Endothelial cell of umbilical vein (primary cell): ENCODE measurements around the gene CD37. TPM values are rescaled to one million over a fixed set of nuclear protein-coding genes. Genes with fewer than 3 reads are reported as not detected.

ENCODE experiments used
- BruUV-seq: library from RNA; stranded (reverse); fragments of 400-500 nt; replicated peaks from 2 replicates; lab custom pipeline; 2021; lab: Mats Ljungman, UMichigan
- CTCF ChIA-PET: fragments of 300-600, 350-600 bp; sonication (Branson Sonifier 250); formaldehyde crosslinking; loops from one replicate; lab custom pipeline; 2021; ENCODE audit warnings: antibody characterized with exemption, inconsistent platforms; lab: Charles Lee
- POLR2A ChIA-PET: fragments of 300-600, 350-600 bp; sonication (Branson Sonifier 250); formaldehyde crosslinking; loops from one replicate; lab custom pipeline; 2021; ENCODE audit warnings: antibody characterized with exemption, inconsistent platforms; lab: Charles Lee
- DNase-seq: peaks from one replicate; pipeline ENCODE4 v3.0.0-alpha.2; 2011; ENCODE audit warnings: low read depth, low spot score
- FAIRE-seq: peaks from 2 replicates; lab custom pipeline; 2011; peaks lifted over from hg19 to GRCh38; lab: Jason Lieb, UNC
- H2AFZ ChIP-seq: 2 replicates; pipeline ENCODE4 v1.6.0; 2012; ENCODE audit warnings: low read depth, low read length, control low read depth, inconsistent platforms
- H3K27ac ChIP-seq: 2 replicates; pipeline ENCODE4 v1.5.1; 2011; ENCODE audit warnings: low read depth, mild to moderate bottlenecking, control low read depth, low read length, moderate library complexity; ENCODE audit not compliant: insufficient read depth
- H3K27me3 ChIP-seq, 2 experiments: 2 replicates each; pipeline versions ENCODE4 v1.6.0 to v1.6.1; 2011; ENCODE audit warnings: low read length in 2 of 2, mixed read lengths in 1 of 2; ENCODE audit not compliant: control insufficient read depth in 2 of 2, insufficient read depth in 2 of 2
- H3K36me3 ChIP-seq, 2 experiments: 2 replicates in 1 of 2; 3 replicates in 1 of 2; pipeline ENCODE4 v1.5.1; 2011; ENCODE audit warnings: low read length in 2 of 2, mild to moderate bottlenecking in 1 of 2, moderate library complexity in 1 of 2; ENCODE audit not compliant: control insufficient read depth in 2 of 2, insufficient read depth in 2 of 2; ENCODE audit errors: extremely low read depth in 1 of 2
- H3K4me1 ChIP-seq: 3 replicates; pipeline ENCODE4 v1.5.1; 2011; ENCODE audit warnings: mild to moderate bottlenecking, low read length; ENCODE audit not compliant: control insufficient read depth, insufficient read depth; ENCODE audit errors: extremely low read depth
- H3K4me2 ChIP-seq: 2 replicates; pipeline ENCODE4 v1.6.1; 2011; ENCODE audit warnings: low read length, control low read depth, mixed read lengths; ENCODE audit not compliant: insufficient read depth
- H3K4me3 ChIP-seq, 3 experiments: fragments of 200-600 bp in 1 of 3; sonication (generic), shearing (Covaris generic) in 1 of 3; replicated peaks in 1 of 3; 2 replicates each; pipeline ENCODE4 v1.5.1; 2011 to 2016; ENCODE audit warnings: control low read depth in 3 of 3, low read length in 3 of 3, mild to moderate bottlenecking in 2 of 3, inconsistent platforms in 1 of 3, low read depth in 1 of 3, moderate library complexity in 1 of 3; ENCODE audit not compliant: insufficient read depth in 1 of 3
- H3K79me2 ChIP-seq: 2 replicates; pipeline ENCODE4 v1.6.0; 2012; ENCODE audit warnings: low read length, inconsistent platforms; ENCODE audit not compliant: control insufficient read depth, insufficient read depth
- H3K9ac ChIP-seq: replicated peaks from 2 replicates; pipeline ENCODE3; 2011; ENCODE audit warnings: low read length, control low read depth; ENCODE audit not compliant: insufficient read depth; ENCODE audit errors: extremely low read depth
- H3K9me1 ChIP-seq: replicated peaks from 3 replicates; pipeline ENCODE4 v1.6.0; 2011; ENCODE audit warnings: mild to moderate bottlenecking, low read length; ENCODE audit not compliant: control insufficient read depth, insufficient read depth; ENCODE audit errors: extremely low read depth
- H3K9me3 ChIP-seq: replicated peaks from 2 replicates; pipeline ENCODE4 v1.5.1; 2012; ENCODE audit warnings: low read length, inconsistent platforms; ENCODE audit not compliant: control insufficient read depth, insufficient read depth
- H4K20me1 ChIP-seq: replicated peaks from 2 replicates; pipeline ENCODE3; 2011; ENCODE audit warnings: mild to moderate bottlenecking, low read length; ENCODE audit not compliant: control insufficient read depth, insufficient read depth; ENCODE audit errors: extremely low read depth
- EZH2 ChIP-seq: IDR thresholded peaks from 2 replicates; pipeline ENCODE4 v1.6.1; 2012; ENCODE audit warnings: borderline replicate concordance, low read depth, mild to moderate bottlenecking, moderate library complexity, low read length, inconsistent platforms; ENCODE audit not compliant: severe bottlenecking
- FOS ChIP-seq: IDR thresholded peaks from 2 replicates; pipeline ENCODE4 v1.6.1; 2011; ENCODE audit warnings: mild to moderate bottlenecking, low read length, moderate library complexity, borderline replicate concordance; ENCODE audit not compliant: insufficient read depth
- GATA2 ChIP-seq: IDR thresholded peaks from 2 replicates; pipeline ENCODE4 v1.7.0; 2011; ENCODE audit warnings: low read depth, mild to moderate bottlenecking, moderate library complexity, mixed read lengths, low read length; ENCODE audit not compliant: insufficient read length, insufficient read depth
- JUN ChIP-seq: IDR thresholded peaks from 2 replicates; pipeline ENCODE4 v1.6.1; 2011; ENCODE audit warnings: borderline replicate concordance, low read depth; ENCODE audit not compliant: insufficient read length, insufficient read depth
- MYC ChIP-seq: IDR thresholded peaks from one replicate; pipeline ENCODE4 v1.6.1; 2011; ENCODE audit warnings: mild to moderate bottlenecking, low read depth, low read length
- POLR2A ChIP-seq: IDR thresholded peaks from 2 replicates; pipeline ENCODE4 v1.6.1; 2012; ENCODE audit warnings: low read depth, mild to moderate bottlenecking, control low read depth, low read length
- POLR2AphosphoS5 ChIP-seq: IDR thresholded peaks from 2 replicates; pipeline ENCODE4 v1.6.1; 2012; ENCODE audit warnings: low read depth, mild to moderate bottlenecking, control low read depth, low read length, moderate library complexity; ENCODE audit not compliant: insufficient read depth
- dilution Hi-C: fragments of 300-500 bp; cut with MboI; formaldehyde crosslinking; loops from one replicate; pipeline ENCODE4 v1.15.0; 2019; ENCODE audit warnings: low sequenced_read_pairs; ENCODE audit not compliant: extremely low pct_ligation_motif_present
- intact Hi-C: fragments of 100-400 bp; cut with micrococcal nuclease; formaldehyde crosslinking; loops from one replicate; pipeline ENCODE4 v1.10.0; 2022
- polyA plus RNA-seq, 4 experiments: library from polyadenylated mRNA; depleted of rRNA in 3 of 4; stranded (reverse) in 3 of 4; unstranded in 1 of 4; fragments of >200 nt; gene quantifications; 2 replicates each; pipeline versions ENCODE4 v1.2.1 to v1.2.3, GENCODE V29; 2011 to 2012; ENCODE audit warnings: missing spikeins in 1 of 4
- total RNA-seq: library from RNA; stranded (reverse); gene quantifications from 2 replicates; pipeline ENCODE4 v1.2.3, GENCODE V29; 2021
- TF ChIP-seq, protein P1 (sequence below): IDR thresholded peaks from 2 replicates; pipeline ENCODE4 v1.6.1; 2011; ENCODE audit not compliant: insufficient read depth, insufficient read length
- TF ChIP-seq, protein P2 (sequence below), 2 donors: IDR thresholded peaks; 1 replicate in 1 of 2; 2 replicates in 1 of 2; pipeline ENCODE4 v1.5.1; 2011; ENCODE audit warnings: low read length in 2 of 2, mild to moderate bottlenecking in 2 of 2, moderate library complexity in 2 of 2, control low read depth in 1 of 2, inconsistent platforms in 1 of 2, low read depth in 1 of 2; ENCODE audit not compliant: insufficient read depth in 1 of 2; ENCODE audit errors: extremely low read depth in 1 of 2

Gene CD37
- total and polyA plus RNA-seq, 2 donors (not counting 3 experiments of a cell fraction or from before 2014, with no cell fraction given), result not detected

DNA sequence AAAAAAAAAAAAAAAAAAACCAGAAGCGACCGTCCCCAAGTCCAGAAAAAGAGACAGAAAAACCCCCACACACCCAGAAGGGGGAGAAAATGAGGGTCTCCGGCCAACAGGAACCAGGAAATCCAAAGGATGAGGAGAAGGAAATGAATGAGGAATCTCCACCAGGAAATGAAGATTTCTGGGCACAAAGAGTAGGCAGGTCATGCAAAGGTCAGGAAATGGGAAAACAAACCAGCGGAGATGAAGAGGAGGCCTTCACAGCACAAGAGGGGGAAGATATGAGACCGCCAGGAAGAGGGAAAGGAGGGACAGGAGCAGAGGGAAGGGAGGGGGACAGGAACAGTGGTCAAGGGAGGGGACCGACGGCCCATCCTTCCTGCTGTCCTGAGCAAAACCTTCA, 21.2 kb downstream of the CD37 start:
- DNase-seq, result peak; percentile 26
- H3K9me1 ChIP-seq, result no peaks in the 10 kb centered on the region
- CTCF ChIA-PET, result no interaction called here

DNA sequence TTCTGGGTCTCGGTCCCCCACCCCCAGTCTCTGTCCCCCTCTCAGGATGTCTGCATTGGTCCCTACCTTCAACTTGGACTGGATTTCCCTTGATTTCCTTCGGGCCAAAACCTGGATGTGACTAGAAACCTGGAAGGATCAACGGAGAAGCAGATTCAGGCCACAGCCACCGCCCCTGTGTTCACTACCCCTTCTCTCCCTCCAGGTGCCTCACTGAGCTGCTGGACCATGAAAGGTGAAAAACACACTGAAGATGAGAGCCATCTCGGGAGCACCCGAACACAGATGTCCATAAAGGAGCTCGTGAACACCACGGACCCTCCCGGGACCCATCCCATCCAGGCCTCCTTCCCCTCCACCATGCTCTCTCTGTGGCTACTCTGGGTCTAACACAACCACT, 22.0 kb downstream of the CD37 start:
- CTCF ChIA-PET, result no interaction called here
- dilution Hi-C loops, result no loop called here

More for the DNA sequence above, 21.2 kb downstream of the CD37 start:
- H3K4me1 ChIP-seq, result peaks cover 25% of the 10 kb centered on the region
- peaks cover 31% of the 10 kb centered on the region for H3K79me2 ChIP-seq
- peak overlapping the region in 1 of 3 experiments; percentile 13 for H3K4me3 ChIP-seq
- H3K36me3 ChIP-seq, result peaks cover 13 to 19% of the 10 kb centered on the region in 2 experiments
- peak overlapping the region; percentile 38 for H3K9ac ChIP-seq
- no peak overlapping the region for H2AFZ ChIP-seq
- peak; percentile 84 for FAIRE-seq
- dilution Hi-C loops (no loop called here), intact Hi-C loops (no loop called here)
- no peaks in the 10 kb centered on the region for H3K27me3 ChIP-seq
- no peaks in the 10 kb centered on the region for H3K9me3 ChIP-seq
- H3K27ac ChIP-seq, result peak overlapping the region; percentile 30
- no peaks in the 10 kb centered on the region for H4K20me1 ChIP-seq
- no TSS peak for BruUV-seq
- TF ChIP-seq EZH2, result no peak
- no peak for TF ChIP-seq GATA2
- POLR2A ChIA-PET, result no interaction called here
- peak overlapping the region; percentile 66 for H3K4me2 ChIP-seq

More for the DNA sequence above, 22.0 kb downstream of the CD37 start:
- Histone ChIP-seq H3K79me2 (peaks cover 37% of the 10 kb centered on the region), H3K27me3 (no peaks in the 10 kb centered on the region), H3K9me1 (no peaks in the 10 kb centered on the region), H3K27ac (no peak overlapping the region), H3K4me1 (peaks cover 25% of the 10 kb centered on the region), H3K9ac (no peak overlapping the region), H3K4me2 (no peak overlapping the region), H3K36me3 (peaks cover 10 to 18% of the 10 kb centered on the region in 2 experiments), H3K4me3 (no peak overlapping the region), H4K20me1 (no peaks in the 10 kb centered on the region), H2AFZ (no peak overlapping the region), H3K9me3 (no peaks in the 10 kb centered on the region)
- intact Hi-C loops, result no loop called here
- TF ChIP-seq, protein P1, sequence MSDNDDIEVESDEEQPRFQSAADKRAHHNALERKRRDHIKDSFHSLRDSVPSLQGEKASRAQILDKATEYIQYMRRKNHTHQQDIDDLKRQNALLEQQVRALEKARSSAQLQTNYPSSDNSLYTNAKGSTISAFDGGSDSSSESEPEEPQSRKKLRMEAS, result no peak
- no peak for TF ChIP-seq FOS
- no peak for TF ChIP-seq POLR2A
- no peak for TF ChIP-seq EZH2
- TF ChIP-seq, protein P2, sequence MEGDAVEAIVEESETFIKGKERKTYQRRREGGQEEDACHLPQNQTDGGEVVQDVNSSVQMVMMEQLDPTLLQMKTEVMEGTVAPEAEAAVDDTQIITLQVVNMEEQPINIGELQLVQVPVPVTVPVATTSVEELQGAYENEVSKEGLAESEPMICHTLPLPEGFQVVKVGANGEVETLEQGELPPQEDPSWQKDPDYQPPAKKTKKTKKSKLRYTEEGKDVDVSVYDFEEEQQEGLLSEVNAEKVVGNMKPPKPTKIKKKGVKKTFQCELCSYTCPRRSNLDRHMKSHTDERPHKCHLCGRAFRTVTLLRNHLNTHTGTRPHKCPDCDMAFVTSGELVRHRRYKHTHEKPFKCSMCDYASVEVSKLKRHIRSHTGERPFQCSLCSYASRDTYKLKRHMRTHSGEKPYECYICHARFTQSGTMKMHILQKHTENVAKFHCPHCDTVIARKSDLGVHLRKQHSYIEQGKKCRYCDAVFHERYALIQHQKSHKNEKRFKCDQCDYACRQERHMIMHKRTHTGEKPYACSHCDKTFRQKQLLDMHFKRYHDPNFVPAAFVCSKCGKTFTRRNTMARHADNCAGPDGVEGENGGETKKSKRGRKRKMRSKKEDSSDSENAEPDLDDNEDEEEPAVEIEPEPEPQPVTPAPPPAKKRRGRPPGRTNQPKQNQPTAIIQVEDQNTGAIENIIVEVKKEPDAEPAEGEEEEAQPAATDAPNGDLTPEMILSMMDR (IDR thresholded peaks at IDR 0.05; ENCODE audit: extremely low read depth in 1 of 2, insufficient read depth in 1 of 2, low read depth in 1 of 2, low read length in 2 of 2), result no peak
- TF ChIP-seq POLR2AphosphoS5, result no peak
- no peak for TF ChIP-seq JUN
- TF ChIP-seq MYC, result no peak
- no peak for TF ChIP-seq GATA2
- no TSS peak for BruUV-seq
- DNase-seq (no peak), FAIRE-seq (no peak)
- POLR2A ChIA-PET, result no interaction called here
